HFF-Myc (cell line): ENCODE measurements around the gene EIF4G3.

Experiments used
- DNase-seq: peaks from one replicate; pipeline ENCODE4 v3.0.0-alpha.2; 2011; ENCODE audit warnings: low read depth; ENCODE audit errors: extremely low read depth
- H3K4me3 ChIP-seq: replicated peaks from 2 replicates; pipeline ENCODE4 v1.5.1; 2011; ENCODE audit warnings: low read depth, mild to moderate bottlenecking, control low read depth, low read length
- CTCF ChIP-seq: IDR thresholded peaks from 2 replicates; pipeline ENCODE4 v1.5.1; 2012; ENCODE audit warnings: mild to moderate bottlenecking, low read depth, low read length, control low read depth; ENCODE audit errors: missing control alignments

The EIF4G3 gene

DNA sequence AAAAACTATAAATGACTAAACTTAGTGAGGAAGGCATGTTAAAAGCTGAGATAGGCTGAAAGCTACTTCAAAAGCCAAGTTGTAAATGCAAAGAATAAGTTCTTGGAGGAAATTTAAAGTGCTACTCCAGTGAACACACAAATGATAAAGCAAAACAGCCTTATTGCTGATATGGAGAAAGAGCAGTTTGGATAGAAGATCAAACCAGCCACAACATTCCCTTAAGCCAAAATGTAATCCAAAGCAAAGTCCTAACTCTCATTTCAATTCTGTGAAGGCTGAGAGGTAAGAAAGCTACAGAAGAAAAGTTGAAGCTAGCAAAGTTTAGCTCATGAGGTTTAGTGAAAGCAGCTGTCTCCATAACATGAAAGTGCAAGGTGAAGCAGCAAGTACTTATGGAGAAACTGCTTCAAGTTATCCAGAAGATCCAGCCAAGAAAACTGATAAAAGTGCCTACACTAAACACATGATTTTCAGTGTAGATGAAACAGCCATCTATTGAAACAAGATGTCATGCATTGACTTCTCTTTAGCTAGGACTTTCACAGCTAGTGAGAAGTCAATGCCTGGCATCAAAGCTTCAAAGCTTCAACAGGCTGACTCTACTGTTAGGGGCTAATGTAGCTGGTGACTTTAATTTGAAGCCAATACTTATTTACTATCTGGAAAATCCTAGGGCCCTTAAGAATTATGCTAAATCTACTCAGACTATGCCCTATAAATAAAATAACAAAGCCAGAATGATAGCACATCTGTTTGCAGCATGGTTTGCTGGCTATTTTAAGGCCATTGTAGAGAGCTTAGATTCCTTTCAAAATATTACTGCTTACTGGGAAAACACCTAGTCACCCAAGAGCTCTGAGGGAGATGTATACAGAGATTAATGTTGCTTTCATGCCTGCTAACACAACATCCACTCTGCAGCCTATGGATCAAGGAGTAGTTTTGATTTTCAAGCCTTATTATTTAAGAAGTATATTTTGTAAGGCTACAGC is 188.6 kb downstream of the EIF4G3 start:
- DNase-seq: peak; percentile 65
- no peak overlapping the region for H3K4me3 ChIP-seq
- TF ChIP-seq CTCF: no peak

- no peak for DNase-seq
- no peak for TF ChIP-seq CTCF
- H3K4me3 ChIP-seq: no peak overlapping the region
Observed at GRCh38 chr1:20983297-20983889, 193.3 kb downstream of the EIF4G3 start.

- H3K4me3 ChIP-seq: no peak overlapping the region
- no peak for TF ChIP-seq CTCF
- no peak for DNase-seq
Observed at GRCh38 chr1:20982316-20982715, 194.4 kb downstream of the EIF4G3 start.

DNA sequence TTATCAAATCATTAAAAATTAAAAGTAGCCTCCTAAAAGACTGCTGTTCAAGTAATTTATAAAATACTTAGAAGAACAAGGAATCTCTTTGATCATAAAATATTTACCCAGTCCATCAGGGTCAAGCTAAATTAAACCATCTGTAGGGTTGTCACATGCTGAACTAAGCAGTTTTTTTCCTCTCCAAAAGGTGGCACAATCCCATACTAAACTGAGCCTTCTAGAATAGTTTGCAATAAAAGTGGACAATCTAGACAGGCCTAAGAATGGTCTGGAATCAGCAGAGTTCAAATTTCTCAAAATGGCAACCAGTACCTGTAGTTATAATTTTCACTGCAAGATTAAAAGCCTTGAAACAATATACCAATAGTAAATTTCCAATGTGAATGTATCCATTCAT is 194.8 kb downstream of the EIF4G3 start:
- no peak for TF ChIP-seq CTCF
- H3K4me3 ChIP-seq: no peak overlapping the region
- peak; percentile 14 for DNase-seq

- TF ChIP-seq CTCF: no peak
- H3K4me3 ChIP-seq: no peak overlapping the region
Observed at GRCh38 chr1:20980051-20980450, 196.6 kb downstream of the EIF4G3 start.

GRCh38 chr1:20978413-20978812 is 198.3 kb downstream of the EIF4G3 start:
- TF ChIP-seq CTCF: no peak
- DNase-seq: no peak
- H3K4me3 ChIP-seq: no peak overlapping the region

More at GRCh38 chr1:20980051-20980450, 196.6 kb downstream of the EIF4G3 start:
- DNase-seq: no peak
